ENCODE results near the gene ROBO4.

DNA sequence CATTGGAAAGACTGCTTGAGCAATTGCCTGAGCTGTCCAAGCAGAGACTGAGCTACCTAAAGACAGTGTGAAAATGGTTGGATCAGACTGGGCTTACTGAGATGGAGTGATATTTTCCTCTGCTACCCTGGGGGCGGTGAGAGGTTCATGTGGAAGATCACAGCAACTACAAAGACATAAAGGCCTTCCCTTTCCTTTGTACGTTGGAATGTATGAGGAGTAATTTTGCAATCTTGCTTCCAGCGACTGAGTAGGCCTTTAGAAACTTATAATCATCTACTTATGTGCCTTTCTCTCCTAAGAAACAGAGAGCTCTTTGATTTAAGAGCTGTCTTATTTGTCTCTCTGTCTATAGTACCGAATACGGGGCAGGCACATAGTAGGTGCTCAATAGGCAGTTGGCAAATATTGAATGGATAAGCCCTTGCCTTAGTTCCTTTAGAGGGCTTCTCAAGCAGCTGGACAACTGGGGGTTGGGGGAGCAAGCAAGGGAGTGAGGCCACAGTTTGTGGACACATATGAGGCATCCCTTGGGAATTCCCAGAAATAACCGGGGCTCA, 40.6 kb upstream of the ROBO4 start:
- TF ChIP-seq ZNF274 (IDR thresholded peaks at IDR 0.05; ENCODE audit: low read depth, low read length) = no peak
- no peak for TF ChIP-seq SUZ12 (IDR thresholded peaks at IDR 0.05; ENCODE audit: extremely low read depth, insufficient read depth, insufficient read length)
